GM19463 (cell line): Measurements from ENCODE around the gene KLK1.

Experiments
- ATAC-seq: cut with Tn5 transposase; IDR thresholded peaks from one replicate; pipeline ENCODE4 v1.9.1; 2021; ENCODE audit warnings: mild to moderate bottlenecking, moderate library complexity; ENCODE audit not compliant: unreplicated experiment

KLK1 gene

DNA sequence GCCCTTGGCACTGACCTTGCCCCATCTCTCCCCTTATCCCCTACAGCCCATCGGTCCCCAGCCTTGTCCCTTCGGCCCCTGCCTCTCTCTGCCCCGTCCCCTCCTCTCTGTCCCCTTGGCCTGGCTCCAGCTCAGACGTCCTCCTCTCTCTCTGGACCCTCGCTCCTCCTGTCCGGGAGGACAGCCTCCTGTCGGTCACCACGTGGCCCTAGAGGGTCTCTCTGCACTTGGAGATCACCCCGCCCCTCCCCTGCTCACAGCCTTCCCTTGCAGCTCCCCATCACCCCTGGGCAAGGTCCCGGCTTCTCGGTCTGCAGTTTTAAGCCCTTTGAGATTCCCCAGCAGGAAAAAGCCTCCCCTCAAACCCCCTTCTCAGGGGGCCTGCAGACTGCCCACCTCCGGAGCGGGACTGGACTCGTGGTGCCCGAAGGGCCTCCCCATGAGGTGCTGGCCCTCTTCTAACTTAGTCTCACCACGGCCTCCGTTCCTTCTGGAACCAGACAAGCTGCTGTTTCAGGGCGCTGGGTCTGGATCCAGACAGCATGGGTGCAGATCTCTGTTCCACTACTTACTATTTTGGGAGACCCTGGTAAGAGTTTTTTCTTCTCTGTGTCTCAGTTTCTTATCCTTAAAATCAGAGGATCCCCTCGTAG is 13.1 kb upstream of the KLK1 start:
- no peak for ATAC-seq

DNA sequence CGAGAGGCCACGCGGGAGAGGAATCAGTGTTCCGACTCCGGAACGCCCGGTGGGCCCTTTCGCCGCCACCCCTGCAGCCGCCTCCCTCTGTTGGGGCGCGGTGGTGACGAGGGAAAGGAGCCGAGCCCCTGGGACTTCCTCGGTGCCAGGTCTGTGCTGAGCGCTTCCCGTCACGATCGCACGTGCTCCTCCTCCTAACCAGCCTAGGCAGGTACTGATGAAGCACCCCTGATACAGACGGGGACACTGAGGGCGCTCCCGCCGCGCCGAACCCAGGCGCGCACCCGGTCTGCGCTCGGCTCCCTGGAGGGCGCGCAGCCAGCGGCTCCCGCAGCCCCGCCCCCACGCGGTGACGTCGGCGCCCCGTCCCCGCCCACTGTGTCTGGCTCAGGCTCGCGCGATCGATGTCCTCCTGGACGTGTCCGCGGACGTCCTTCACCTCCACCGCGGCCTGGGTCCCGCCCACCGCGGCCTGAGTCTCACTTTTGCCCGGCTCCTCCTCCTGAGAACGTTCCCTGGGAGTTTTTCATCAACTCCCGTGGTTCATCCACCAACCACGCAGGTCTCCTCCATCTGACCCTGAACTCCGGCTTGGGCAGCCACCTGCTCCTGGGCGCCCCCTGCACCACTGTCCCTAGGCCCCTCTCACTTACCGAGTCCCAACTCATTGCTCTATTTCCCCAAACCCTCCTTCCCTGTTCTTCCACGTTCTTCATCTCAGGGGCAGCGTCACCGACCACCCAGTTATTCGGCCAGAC is 12.4 kb upstream of the KLK1 start:
- peak; percentile 79 for ATAC-seq

DNA sequence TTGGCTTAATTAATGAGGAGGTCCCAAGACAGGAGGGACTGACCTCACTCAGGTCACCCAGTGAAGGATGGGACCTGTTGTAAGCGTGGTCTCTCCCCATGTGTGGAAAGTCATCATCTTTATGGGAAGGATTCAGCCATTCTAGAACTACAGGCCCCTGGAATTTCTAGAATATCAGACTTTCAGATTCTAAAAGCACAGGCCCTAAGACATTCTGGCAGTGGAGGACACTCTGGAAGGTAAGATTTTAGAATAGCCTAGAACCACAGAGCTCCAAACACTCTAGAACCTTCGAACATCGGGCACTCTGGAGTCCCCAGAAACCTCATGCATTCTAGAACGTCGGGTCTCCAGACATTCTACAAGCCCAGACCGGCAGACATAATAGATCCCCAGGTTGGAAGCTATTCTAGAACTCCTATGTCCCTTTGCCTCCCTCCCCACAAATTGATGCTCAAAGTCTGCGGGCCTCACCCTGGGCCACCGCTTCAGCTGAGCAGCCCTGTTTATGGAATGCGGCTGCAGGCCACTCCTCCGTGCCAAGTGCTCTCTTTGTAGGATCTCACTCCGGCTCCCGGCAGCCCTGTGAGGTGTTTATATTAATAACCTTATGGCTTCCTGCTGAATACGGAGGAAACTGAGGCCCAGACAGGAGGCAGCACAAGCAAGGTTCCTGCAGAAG is 11.7 kb upstream of the KLK1 start:
- ATAC-seq, result no peak

DNA sequence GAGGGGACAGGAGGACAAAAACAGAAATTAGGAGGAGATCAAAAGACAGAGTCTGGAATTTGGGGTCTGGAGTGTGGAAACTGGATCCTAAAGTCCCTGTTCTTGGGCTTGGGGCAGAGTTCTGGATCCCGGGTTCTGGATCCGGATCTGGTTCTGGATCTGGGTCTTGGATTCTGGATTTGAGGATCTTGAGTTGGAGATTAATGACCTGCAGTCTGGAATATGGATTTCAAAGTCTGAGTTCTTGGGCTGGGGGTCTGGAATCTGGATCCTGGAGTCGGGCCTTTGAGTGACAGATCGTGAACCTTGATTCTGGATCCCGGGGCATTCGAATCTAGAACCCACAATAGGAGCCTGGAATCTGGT is 10.2 kb upstream of the KLK1 start:
- ATAC-seq, result no peak

DNA sequence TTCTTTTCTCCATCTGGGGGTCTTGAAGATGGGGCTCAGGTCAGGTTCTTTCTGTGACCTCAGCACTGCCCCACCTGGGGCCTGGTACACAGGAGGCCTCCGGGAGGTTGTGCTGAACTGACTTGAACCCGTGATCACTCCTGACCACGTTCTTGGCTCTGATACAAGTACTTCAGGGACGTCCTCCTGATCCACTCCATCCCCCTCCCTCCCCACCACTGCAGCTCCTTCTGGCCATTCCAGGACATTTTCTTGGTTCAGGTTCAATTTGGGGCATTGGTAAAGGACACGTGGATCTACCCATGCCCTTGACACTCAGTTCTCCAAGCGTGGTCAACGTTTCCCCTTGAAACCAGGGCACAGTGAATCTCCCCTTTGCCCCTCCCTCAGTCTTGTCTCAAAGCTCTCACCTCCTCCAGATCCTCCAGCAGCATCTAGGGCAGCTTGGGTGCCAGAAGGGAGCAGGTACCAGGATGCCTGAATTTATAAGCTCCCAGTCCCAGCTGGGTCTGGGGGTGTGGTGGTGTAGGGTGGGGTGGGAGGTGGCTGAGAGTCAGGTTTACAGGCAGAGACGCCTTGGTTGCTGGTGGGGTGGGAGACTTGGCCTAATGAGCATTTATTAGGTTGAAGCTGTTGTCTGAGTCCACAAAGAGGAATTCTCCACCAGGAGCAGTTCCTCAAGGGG is 9.7 kb upstream of the KLK1 start, which contains the start of gene KLK15:
Gene KLK15 (minus strand): TSS at position 458 of the 685 bp plus-strand sequence. CDS start 2,082 bp downstream, outside the sequence.
- no peak for ATAC-seq

- ATAC-seq, result no peak
Measured at GRCh38 chr19:50832666-50833065, 9.1 kb upstream of the KLK1 start.

- no peak for ATAC-seq
Measured at GRCh38 chr19:50831026-50831396, 7.4 kb upstream of the KLK1 start.

DNA sequence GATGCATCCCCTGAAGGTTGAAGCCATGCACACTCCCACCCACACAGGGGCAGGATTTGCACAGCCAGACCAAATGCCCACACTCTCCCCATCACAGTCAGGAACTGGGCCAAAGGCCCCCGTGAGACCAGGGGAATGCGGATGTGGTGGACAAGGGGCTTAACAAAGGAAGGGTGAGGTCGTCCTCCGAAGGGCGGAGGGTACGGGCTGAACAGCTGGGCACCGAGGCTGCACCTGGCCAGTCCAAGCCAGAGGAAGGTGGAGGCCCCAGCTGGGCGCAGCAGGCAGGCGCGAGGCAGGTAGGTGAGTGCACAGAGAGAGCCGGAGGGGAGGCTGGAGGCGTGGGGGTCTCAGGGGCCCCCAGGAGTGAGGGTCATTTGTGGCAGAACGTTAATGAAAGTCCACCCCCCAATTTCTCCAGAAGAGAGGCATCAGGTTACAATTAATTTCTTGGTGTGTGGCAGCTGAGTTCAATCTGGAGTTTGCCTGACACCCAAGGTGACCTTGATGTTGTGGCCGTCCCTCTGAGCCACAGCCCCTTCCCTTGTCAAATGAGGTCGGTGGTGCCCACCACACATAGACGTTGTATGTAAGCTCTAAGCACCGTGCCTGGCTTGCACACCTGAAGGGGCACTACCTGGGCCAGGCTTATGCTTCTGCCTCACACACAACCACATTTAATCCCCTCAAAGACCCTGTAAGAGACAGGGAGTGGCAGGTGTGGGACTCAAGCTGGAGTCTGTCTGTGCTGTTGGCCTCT is 6.9 kb upstream of the KLK1 start:
- no peak for ATAC-seq

GRCh38 chr19:50829801-50830200 is 6.2 kb upstream of the KLK1 start:
- no peak for ATAC-seq

GRCh38 chr19:50827476-50827875 is 3.9 kb upstream of the KLK1 start:
- no peak for ATAC-seq

GRCh38 chr19:50826492-50827240 is 3.1 kb upstream of the KLK1 start:
- no peak for ATAC-seq

DNA sequence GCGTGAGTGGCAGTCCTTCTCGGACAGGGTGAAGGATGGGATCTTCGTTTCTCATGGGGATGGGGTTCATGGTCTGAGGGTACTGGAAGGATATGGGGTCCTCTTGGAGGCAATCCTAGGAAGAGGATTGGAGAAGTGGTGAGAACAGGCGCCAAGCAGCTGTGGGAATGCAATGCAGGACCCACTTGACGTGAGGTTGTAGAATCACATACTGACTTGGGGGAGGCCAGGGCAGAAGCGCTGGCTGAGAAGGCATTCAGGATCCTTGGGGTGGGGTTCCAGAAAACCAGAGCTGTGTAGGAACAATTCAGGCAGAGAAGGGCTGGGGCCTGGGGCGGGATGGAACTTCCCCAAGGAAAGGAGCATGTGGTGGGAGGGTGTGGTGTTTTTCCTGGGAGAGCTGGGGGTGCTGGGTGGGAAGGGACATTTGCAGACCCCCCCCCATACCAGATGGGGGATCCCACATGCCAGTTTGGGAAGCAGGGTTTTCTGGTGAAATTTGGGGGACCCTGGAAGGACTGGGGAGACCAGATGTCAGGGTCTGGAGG is 852 bp downstream of the KLK1 start:
- no peak for ATAC-seq

DNA sequence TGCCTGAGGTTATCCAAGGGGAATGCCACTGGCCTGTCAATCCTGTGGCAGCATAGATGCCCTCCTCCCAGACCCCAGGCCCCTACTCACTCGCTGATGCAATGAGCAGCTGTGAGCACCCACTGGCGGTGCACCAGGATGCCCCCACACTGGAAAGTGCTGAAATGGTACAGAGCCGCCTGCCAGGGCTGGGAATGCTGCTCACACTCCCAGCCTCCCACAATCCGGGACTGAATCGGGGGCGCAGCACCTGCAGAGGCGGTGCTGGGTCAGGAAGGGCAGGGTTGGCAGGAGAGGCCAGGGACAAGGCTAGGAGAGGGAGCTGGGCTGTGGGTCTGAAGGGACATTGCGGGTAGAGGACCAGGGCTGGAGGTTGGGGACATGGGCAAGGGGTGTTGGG is 2.0 kb downstream of the KLK1 start:
- ATAC-seq, result no peak

DNA sequence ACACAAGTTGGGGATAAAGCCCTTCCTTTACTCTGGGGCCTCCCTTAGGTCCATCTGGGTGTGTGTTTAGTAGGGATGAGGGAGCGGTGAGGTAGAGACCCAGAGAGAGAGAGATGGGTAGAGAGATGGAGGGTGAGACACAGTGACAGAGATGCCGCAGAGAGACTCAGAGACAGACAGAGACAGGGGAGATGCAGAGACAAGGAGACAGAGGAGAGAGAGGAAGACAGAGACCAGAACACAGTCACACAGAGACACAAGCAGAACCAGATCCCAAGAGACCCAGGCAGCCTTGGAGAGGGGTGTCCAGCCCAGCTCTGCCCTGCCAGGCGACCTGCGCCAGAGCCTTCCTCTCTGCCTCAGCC is 2.4 kb downstream of the KLK1 start:
- ATAC-seq, result no peak

DNA sequence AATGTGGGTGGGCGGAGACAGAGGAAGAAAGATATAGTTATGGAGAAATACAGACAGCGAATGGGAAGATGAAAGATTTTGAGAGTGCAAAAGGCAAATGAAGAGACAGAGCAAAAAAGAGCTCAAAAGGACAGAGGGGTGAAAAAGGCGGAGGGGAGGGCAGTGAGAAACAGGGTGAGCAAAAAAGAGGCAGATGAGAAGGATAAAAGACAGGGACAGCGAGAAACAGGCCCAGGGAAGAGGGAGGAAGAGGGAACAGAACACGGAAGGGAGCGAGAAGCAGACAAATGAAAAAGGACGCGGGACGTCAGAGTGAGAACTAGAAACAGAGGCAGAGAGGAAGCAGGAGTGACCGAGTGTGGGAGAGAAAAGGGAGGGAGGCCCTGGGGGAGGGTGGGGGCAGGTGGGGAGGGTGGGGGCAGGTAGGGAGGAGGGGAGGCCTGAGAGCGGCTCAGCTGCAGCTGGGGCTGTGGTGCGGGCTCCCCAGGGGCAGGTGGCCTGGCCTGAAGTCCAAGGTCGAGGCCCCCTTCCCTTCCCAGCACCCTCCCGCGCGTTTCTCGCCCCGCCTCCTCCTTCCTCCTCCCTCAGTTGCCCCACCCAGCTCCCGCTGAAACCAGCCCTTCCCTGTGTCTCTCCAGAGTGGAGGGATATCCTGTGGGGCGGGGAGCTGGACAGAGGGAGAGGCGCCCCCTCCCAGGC is 2.9 kb downstream of the KLK1 start:
- no peak for ATAC-seq

GRCh38 chr19:50820086-50820485 is 3.5 kb downstream of the KLK1 start:
- ATAC-seq, result no peak

DNA sequence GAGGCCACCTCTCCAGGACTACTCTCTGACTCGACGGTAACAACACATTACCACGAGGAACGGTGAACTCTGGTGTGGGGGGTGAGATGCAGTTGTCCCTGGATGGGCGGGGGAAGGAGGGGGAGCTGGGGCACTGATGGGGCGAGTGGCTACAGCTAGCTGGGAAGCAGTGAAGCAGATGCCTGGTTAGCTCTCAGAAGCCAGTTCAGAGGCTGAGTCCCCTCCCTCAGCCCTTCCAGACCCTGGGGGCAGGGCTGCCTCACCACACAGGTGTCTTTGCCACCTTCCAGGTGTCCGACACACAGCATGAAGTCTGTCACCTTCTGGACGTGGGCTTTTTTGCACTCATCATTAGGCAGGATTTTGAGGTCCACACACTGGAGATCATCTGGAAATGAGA is 4.0 kb downstream of the KLK1 start:
- ATAC-seq, result no peak

DNA sequence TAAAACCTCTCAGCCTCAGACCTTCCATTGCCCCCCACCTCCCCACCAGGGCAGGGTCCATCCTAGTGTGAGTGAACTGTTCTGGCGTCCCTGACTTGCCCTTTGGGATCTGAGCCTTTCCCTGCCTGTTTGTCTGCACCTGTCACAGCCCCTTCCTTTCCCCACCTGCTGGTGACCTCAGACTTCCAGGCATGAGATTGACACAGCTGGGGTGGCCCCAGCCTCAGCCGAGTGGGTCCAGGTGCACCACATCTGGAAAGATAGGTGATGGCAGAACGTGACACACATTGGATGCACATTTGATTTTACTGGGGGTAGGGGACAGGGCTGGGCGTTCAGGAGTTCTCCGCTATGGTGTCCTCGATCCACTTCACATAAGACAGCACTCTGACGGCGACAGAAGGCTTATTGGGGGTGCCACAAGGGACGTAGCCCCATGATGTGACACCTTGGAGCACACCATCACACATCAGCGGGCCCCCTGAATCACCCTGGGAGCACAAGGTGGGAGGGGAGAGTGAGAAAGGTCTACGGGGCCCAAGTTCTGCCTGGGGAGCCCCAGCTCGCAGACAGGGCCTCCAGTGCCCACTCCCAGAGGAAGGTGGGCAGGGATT is 4.6 kb downstream of the KLK1 start:
- no peak for ATAC-seq
